Measurements from ENCODE around the gene NRP2.

Gene NRP2

DNA sequence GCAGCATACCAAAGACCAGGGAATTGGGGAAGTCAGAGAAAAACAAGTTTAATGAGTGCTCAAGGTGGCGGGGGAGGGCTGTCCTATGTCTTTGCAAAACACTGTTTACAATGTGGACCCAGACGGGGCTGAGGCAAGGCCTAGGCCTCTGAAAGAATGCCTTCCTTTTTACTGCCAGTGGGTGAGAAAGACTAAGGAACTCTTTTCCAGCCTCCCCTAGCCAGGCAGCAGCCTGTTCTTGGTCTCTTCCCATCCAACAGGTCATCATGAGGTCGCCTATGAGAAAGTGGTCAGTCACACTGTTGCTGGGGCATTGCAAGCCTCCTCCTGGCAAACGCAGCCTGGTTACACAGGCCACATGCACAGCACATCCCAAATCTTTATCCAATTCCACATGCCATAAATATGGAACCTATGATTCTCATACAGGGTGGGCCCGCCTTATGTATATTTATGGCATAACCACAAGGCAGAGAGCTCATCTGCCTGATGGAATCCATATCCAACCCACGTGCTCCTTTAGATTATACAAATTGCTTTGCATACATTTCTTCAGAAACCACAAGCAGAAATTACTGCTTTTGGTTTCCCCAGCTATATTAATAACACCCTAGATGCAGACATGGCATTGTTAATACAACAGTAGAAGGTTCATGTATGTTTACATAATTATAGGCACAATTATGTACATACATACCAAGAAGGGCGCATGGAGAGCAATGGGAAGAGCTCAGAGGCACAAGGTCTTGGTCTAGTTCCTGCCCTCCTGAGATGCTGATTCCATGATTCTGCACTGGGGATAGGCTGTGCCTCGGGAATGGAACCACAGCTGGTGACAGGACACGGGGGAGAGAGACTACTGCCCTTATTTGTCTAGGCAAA is 48.6 kb downstream of the NRP2 start:
- DNase-seq (ENCODE audit: low read depth in 2 of 2): no peak

DNA sequence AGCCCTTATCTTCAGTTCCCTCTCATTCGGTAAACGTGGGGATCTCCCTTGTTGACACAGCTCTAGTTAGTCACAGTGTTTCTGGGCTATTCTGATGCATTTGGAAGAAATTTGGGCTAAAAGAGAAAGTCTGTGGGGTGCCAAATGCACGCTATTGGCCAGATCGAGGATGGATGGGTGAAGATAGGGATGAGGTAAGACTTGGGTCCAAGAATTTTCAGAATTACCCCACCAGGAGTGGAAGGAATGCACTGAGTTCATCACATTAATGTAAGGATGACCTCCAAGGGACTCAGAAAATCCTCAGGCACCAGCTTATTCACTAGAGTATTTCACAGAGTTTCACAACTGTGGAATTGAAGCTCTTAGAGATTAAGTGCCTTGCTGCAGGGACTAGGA is 49.3 kb downstream of the NRP2 start:
- no peak for DNase-seq (ENCODE audit: low read depth in 2 of 2)

DNA sequence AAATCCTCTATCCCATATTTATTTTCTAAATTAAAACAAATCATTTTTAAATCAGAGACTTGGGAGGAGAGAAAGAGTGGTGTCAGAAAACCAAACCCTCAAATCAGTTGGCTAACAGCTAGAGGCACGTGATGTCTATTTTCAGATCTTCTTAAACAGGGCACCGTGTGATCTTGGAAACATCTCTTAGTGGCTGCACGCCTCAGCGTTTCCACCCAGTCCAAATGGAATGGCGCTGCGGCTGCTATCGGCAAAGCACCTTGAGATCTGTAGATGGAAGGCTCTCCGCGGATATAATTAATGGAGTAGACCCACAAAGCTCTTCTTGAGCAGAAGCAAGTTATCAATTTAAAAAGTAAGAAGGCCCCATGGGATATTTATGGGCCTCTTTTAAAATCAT is 50.0 kb downstream of the NRP2 start:
- DNase-seq (ENCODE audit: low read depth in 2 of 2): no peak

DNA sequence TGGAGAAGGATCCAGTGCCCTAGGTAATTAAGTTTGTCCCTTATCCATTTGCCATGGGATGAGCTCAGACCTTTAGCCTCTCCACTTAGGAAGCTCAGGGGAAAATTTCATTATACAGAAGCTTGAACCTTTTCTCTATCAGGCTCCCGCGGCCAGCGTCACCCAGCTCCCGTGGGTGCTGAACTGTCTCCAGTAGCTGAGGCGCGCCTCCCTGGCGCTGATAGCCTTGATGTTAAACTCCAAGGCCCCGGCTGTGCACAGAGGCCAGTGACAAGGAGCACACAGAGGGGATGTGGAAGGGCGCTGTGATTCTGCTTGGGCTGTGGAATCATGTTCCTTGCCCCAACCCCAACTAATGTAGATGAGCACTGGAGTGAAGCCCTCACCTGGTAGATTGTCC is 50.8 kb downstream of the NRP2 start:
- no peak for DNase-seq (ENCODE audit: low read depth in 2 of 2)

DNA sequence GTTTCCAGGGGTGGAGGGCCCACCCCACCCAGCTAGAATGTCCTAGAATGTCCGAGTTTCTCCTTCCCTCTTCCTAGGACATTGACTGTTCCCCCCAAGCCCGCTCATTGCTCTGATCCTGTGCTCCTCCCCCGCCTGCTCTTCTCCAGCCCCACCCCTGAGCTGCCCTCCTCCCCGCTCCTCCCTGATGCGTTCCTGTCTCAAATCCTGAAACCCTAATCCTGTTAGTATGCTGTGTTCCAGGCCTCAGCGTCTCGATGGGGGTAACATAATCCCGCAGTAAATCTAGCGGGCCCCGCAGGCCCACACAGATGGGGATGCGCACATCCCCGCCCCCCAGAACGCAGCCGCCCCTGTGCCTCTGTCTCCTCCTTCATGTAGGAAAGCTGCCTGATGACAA is 51.3 kb downstream of the NRP2 start:
- no peak for DNase-seq (ENCODE audit: low read depth in 2 of 2)

DNA sequence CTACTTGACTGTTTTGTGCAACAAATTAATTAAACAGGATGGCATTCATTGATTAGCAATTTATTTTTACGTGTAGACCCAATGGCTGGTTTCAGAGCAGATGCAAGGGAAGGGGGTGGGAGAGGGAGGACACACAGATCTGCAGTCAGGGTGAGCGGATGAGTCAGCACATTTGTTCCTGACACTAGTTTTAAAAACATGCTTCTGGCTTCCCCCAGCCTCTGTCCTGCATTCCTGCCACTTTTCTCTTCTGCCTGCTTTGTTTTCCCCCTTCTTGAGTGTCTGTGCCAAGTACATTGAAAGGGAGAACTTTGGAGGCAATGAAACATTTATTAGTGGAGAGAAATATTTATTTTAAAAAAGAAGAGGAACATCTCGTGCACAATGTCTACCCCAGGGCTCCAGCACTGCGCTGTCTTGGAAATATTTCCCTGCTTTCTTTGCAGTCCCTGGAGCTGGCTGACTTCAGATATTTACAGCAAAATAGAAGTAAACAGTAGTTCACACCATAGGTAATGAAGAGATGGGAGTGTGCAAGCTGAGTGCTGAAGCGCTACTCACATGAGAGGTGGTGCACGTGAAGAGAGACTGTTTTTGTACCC is 52.2 kb downstream of the NRP2 start:
- no peak for DNase-seq (ENCODE audit: low read depth in 2 of 2)

DNA sequence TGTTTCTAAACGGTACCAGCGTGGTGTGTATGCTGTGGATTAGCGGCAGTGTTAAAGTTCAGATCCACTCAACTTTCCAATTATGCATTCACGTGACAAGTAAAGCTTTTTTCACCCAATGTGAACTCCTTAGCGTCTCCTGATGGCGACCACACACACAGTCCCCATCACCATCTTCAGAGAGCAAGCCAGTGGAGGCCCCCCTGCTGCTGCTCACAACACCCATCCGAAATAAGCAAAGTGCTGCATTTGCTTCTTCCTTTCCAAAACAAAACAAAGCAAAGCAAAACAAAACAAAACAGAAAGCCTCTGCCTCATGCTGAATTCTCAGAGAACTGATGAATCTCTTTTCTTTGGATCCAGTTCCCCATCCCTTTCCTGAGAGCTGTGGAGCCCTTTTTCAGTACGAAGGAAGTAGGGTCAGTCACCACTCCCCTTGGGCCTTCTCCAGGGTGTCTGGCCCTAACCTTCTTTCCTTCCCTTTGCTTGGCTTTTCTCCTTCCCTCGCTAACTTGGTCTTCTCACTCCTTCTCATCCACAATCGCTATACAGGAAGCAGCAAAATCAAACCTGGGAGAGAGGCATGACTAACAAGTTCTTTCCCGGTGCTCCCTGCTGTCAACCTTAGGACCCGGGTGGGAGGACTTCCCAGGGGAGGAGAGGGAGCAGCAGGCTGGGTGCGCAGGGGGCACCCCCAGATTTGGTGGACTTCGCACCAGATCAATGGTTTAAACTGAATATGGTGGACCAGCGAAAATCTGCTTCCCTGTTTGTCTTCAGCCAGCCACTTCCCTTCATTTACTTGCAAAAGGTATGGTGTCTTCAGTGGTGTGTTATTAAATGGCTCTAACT is 56.0 kb downstream of the NRP2 start:
- no peak for DNase-seq (ENCODE audit: low read depth in 2 of 2)

DNA sequence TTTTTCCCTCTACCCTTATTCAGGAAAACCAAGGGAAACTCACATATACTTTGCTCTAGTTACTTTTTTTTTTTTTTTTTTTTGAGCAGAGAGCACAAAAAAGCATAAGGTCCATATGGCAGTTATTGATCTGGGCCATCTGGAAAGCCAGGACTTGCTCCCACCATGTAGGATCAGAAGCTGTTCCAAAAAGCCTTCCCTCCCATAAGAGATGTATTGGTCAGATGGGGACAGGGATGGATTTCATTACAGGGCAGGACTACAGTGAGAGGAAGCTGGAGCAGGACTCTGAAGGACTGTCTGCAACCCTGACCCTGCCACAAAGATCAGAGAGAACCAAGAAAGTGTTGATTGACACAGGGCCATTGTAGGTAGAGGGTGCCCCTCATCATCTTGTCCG is 57.3 kb downstream of the NRP2 start:
- DNase-seq (ENCODE audit: low read depth in 2 of 2): no peak

DNA sequence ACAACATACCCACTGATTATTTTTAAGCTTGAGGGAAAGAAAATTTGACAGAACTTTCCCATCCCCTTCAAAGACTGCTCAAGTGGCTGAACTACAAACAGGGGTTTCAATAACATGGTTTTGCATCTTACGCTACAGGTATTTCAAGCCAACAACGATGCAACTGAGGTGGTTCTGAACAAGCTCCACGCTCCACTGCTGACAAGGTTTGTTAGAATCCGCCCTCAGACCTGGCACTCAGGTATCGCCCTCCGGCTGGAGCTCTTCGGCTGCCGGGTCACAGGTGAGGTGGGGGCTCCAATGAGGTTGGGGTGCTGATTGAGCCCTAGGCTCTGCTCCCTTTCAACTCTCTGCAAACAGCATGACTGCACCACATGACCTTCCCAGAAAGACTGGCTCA is 58.1 kb downstream of the NRP2 start:
- DNase-seq (ENCODE audit: low read depth in 2 of 2): no peak

DNA sequence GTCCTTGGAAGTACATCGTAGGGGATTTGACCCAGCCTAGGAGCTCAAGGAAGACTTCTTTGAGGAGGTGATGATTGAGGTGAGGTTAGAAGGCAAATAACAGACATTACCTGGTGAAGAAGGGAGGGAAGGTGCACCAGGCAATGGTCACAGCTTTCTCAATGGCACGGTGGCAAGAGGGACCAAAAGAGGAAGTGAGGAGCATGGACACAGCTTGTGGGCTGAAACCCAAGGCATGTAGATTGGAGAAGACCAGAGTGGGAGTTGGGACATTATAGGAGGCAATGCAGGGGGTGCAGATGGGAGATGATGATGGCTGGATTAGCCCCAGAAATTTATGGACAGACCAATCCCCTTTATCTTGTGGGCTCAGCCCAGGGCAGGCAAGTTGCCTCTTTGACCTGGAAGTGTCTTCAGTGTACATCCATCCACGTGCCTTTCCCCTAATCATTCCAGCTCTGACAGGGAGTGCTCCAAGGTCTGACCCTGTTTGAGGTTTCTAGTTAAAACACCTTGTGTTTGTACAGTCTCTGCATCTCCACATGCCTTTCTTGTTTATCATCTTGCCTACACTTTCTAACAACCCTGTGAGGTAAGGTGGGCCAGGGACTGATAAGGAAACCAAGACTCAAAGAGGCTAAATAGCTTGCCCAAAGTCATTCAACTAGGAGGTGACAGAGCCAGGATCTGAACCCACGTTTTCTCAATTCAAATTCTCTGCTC is 59.1 kb downstream of the NRP2 start:
- no peak for DNase-seq (ENCODE audit: low read depth in 2 of 2)

DNA sequence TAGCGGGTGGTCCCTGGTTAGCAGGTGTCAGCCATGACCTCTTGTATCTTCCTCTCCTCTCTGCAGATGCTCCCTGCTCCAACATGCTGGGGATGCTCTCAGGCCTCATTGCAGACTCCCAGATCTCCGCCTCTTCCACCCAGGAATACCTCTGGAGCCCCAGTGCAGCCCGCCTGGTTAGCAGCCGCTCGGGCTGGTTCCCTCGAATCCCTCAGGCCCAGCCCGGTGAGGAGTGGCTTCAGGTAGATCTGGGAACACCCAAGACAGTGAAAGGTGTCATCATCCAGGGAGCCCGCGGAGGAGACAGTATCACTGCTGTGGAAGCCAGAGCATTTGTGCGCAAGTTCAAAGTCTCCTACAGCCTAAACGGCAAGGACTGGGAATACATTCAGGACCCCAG is 60.8 kb downstream of the NRP2 start:
- no peak for DNase-seq (ENCODE audit: low read depth in 2 of 2)

DNA sequence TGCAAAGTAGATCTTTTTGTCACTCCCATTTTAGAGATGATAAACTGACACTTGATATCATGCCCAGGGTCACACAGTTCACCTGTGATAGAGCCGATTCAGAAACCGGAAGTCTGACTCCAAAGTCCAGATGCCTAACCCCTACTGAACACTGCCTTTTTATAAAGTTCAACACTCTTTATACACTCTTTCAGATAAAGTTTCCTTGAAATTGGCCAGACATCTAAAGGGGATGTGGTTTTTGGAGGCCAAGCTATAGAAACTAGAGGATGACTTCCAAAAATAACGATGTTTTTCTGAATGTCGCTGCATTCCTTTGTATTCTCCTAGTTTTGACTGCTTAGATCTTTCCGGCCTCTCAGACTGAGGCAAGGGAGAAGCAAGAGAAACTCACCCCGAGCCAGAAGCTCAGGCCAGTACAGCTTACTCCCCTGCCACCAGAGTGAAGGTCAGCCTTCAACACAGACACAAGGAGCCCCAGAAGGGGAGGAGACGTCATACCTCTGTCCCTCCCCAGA is 61.8 kb downstream of the NRP2 start:
- DNase-seq (ENCODE audit: low read depth in 2 of 2): no peak

DNA sequence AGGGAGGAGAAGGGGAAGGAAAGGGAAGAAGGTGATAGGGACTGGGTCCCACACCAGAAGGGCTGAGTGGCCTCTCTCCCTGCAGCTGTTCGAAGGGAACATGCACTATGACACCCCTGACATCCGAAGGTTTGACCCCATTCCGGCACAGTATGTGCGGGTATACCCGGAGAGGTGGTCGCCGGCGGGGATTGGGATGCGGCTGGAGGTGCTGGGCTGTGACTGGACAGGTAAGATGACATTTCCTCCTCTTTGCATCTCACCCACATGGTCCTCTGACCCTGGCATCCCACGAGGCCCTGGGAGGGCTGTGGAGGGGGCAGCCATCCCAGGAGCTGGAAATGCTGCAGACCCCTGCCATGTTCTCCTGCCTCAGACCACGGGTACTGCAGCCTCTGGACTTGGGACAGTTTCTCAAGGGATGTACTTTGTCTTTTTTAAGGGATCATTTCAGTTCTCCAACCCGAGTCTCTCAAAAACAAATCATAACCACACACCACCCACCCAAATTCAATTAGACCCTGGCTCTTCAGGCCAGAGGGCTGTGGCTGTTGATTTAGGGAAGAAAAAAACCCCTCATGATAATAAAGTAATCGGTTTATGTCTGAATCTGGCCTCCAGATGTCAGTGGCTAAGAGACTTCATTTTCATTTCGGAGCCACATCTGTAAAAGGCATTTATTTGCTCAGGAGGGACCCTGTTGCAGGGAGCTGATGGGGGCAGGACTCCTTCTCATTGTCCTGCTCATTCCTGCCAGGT is 63.5 kb downstream of the NRP2 start:
- DNase-seq (ENCODE audit: low read depth in 2 of 2): no peak

DNA sequence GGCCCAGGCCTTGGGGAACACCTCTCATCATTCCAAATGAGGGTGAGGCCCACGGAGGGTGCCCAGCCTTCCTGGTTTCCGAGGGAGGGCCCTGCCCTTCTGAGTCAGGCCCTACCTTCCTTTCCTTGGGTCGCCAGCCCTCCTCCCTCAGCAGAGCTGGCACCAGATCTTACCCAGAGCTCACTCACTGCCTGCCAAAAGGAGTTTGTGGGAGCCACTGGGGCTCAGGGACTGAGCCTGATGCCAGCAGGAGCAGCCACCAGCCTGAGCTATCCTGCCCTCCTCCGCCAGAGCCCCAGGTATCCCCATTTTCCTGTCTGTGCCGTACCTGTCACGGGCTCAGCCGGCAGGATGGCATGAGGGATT is 64.1 kb downstream of the NRP2 start:
- DNase-seq (ENCODE audit: low read depth in 2 of 2): no peak

DNA sequence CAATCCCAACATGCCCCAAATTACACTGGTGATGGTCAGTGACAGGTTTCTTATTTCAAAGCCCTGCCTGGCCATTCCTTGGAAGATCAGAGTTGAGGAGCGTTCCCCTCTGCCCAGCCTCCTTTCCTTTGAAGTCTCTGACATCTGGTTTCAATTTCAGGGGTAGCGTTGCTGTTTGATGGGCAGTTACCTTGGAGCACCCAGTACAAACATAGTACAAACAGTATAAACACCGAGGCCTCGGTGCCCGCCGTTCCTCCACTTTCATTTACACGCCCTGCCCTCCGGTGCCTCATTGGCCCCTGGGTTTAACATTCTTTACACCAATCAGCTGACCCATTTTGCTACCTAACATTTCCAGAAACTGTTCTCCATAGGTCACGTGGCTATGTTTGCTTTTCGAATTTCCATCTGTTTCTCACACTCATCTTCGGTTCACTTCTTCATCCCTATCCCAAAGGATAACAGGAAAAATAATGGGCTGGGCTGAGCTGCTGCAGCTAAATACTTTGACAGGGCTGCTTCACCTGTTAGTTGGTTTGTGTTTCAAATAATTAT is 65.6 kb downstream of the NRP2 start:
- DNase-seq (ENCODE audit: low read depth in 2 of 2): no peak

DNA sequence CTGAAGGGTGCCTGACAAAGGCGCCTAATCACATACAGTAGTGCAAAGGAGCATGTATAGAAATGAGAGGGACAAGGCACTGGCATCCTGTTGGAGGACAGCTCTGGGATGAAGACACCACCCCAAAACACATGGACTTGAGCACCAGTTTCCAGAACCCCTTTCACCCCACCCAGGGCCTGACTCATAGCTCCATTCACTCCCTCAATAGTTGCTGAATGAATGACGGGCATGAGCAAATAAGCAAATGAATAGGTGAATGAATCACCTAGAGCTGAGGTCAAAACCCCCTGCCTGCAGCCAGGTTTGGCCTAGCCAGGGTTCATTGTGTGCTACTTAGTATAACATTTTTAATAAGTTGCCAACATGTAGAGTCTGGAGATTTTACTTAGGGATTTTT is 66.3 kb downstream of the NRP2 start:
- no peak for DNase-seq (ENCODE audit: low read depth in 2 of 2)

DNA sequence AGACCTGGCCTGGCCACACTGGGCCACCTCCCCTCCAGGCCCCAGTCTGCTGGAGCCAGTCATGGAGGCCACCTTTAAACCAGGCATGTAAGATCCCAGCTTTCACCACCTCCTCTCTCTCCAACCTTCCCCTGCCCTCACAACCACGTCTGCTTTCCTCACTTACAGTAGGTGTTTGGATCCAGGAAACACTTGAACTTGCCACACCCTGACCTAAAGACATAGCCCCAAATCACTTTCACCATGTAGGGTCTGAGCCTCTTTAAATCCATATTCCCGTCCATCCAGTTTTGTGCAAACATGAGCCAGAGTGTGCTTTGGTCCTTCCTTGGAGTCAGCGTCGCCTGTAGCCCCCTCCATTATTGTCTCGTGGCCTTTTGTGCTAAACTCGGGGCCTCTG is 66.8 kb downstream of the NRP2 start:
- no peak for DNase-seq (ENCODE audit: low read depth in 2 of 2)

DNA sequence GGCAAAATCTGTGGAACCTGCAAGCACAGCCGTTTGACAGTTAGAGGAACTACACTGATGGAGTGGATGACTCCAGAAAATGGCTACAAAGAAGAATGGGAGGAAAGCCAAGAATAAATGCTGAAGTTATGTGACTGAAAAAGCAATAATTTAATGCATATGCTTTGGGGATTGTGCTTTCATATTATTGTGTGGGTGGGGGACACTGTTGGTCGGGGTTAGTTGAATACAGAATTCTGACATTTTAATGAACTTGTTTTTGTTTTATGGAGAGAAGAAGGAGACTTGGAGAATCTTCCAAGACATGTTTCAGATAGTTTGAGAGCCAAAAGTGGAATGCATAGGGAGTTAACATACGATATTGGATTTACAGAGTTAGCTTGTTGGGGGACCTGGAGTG is 68.5 kb downstream of the NRP2 start:
- DNase-seq (ENCODE audit: low read depth in 2 of 2): no peak

DNA sequence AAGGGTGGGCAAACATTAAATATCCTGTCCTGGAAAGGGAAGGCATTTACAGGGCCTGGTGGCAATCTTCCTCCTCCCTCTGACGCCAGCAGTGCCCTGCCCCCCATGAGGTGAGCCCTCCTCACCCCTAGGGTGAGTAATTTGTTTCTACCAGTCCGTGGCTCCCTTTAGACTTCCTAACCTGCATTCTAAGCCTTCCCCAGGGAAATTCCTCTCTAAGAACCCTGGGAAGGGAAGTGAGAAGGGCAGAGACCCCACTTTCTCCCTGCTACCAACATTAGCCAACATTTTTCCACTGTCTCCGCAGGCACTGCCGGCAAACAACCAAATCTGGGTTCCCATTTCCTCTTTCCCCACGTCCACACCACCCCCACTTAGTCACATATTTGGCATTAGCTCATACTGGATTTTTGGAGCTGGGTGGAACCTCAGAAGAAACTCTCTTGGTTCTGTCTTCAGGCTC is 69.3 kb downstream of the NRP2 start:
- no peak for DNase-seq (ENCODE audit: low read depth in 2 of 2)

DNA sequence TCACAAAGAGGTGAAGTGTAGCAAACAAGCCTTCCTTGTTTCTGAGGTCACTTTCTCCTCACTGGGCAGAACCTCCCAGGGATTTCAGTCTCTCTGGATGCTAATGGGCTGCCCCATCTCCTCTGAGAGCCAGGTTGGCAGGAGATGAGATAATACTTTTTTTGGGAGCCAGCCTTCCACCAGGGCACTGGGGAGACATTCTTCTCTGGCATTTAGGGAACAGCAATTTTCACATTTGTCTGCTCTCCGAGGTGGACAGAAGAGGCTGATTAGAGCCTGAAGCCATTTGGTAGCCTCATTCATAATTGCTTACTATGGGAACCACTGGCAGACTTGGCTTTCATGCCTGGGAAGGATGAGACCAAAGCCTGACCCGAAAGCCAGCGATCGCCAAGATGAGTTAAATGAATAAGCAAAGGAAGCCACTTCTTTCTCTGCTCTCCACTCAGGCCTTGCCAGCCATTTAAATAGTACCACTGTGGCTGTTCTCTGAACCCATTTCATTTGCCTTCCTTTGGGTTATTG is 70.1 kb downstream of the NRP2 start:
- DNase-seq (ENCODE audit: low read depth in 2 of 2): no peak
